ENCODE measurements around the gene SNAPC2.

DNA sequence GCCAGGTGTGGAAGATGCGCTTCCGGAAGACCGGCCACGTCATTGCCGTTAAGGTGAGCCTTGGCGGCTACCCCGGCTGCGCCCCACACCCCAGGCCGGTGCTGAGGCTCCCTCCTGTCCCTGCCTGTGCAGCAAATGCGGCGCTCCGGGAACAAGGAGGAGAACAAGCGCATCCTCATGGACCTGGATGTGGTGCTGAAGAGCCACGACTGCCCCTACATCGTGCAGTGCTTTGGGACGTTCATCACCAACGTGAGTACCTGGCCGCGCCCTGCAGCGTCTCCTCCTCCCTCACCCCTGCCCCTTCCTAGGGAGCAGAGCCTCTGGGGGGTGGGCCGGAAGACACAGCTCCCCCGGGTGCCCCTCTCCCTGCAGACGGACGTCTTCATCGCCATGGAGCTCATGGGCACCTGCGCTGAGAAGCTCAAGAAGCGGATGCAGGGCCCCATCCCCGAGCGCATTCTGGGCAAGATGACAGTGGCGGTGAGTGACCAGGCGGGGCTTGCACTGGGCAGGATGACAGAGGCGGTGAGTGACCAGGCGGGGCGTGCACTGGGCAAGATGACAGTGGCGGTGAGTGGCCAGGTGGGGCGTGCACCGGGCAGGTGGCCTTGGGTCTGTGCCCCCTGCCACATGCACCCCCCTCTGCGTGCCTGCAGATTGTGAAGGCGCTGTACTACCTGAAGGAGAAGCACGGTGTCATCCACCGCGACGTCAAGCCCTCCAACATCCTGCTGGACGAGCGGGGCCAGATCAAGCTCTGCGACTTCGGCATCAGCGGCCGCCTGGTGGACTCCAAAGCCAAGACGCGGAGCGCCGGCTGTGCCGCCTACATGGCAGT lies 9.6 kb upstream of the SNAPC2 start:
- TF ChIP-seq, protein P1, sequence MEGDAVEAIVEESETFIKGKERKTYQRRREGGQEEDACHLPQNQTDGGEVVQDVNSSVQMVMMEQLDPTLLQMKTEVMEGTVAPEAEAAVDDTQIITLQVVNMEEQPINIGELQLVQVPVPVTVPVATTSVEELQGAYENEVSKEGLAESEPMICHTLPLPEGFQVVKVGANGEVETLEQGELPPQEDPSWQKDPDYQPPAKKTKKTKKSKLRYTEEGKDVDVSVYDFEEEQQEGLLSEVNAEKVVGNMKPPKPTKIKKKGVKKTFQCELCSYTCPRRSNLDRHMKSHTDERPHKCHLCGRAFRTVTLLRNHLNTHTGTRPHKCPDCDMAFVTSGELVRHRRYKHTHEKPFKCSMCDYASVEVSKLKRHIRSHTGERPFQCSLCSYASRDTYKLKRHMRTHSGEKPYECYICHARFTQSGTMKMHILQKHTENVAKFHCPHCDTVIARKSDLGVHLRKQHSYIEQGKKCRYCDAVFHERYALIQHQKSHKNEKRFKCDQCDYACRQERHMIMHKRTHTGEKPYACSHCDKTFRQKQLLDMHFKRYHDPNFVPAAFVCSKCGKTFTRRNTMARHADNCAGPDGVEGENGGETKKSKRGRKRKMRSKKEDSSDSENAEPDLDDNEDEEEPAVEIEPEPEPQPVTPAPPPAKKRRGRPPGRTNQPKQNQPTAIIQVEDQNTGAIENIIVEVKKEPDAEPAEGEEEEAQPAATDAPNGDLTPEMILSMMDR (IDR thresholded peaks at IDR 0.05) = no peak
- no peak for TF ChIP-seq POLR2A (IDR thresholded peaks at IDR 0.05)

All from Peyer's patch (tissue), 4 donors.